ENCODE results near the gene CTCF. TPM values are rescaled to one million over a fixed set of nuclear protein-coding genes. Genes with fewer than 3 reads are reported as not detected.

Gene CTCF
- total and polyA plus RNA-seq, 2 donors from 2014 or later: 20.4 to 42.6 TPM

DNA sequence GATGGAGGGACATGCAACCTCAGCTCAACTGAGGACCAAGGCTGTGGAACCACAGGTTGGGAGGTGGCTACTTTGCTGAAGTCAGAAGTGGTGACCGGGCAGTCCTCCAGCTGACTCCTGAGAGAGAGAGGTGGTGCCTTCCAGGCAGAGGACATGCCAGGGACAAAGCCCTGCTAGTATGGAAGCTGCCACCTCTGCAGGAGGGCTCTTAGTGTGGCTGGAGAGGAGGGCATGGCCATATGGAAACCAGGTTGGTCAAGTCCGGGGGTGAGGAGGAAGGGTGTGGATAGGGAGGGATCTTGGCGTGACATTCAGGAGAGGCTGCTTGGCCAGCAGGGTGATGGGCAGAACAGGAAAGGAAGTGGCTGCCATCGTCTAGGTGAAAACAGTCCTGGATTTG, 110.0 kb downstream of the CTCF start:
- no peaks in the 10 kb centered on the region for H3K36me3 ChIP-seq (ENCODE audit: control insufficient read depth in 2 of 3, insufficient read depth in 3 of 3, low read length in 3 of 3)
- no peak for FAIRE-seq
- H3K9me3 ChIP-seq (ENCODE audit: control insufficient read depth in 2 of 3, insufficient read depth in 1 of 3, low read length in 3 of 3): no peaks in the 10 kb centered on the region
- no peak for DNase-seq
- TF ChIP-seq, protein P1, sequence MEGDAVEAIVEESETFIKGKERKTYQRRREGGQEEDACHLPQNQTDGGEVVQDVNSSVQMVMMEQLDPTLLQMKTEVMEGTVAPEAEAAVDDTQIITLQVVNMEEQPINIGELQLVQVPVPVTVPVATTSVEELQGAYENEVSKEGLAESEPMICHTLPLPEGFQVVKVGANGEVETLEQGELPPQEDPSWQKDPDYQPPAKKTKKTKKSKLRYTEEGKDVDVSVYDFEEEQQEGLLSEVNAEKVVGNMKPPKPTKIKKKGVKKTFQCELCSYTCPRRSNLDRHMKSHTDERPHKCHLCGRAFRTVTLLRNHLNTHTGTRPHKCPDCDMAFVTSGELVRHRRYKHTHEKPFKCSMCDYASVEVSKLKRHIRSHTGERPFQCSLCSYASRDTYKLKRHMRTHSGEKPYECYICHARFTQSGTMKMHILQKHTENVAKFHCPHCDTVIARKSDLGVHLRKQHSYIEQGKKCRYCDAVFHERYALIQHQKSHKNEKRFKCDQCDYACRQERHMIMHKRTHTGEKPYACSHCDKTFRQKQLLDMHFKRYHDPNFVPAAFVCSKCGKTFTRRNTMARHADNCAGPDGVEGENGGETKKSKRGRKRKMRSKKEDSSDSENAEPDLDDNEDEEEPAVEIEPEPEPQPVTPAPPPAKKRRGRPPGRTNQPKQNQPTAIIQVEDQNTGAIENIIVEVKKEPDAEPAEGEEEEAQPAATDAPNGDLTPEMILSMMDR (IDR thresholded peaks at IDR 0.05; ENCODE audit: borderline replicate concordance, extremely low read depth, insufficient read depth): no peak
- H3K4me1 ChIP-seq (ENCODE audit: control insufficient read depth in 2 of 3, insufficient read depth in 2 of 3, low read depth in 1 of 3, low read length in 3 of 3): peaks cover 0 to 29% (median 25%) of the 10 kb centered on the region in 3 donors
- H3K4me3 ChIP-seq (ENCODE audit: low read length in 3 of 3): no peak overlapping the region
- peak overlapping the region; percentile 37 to 85 for H3K27ac ChIP-seq (ENCODE audit: low read depth in 2 of 2, low read length in 2 of 2)
- intact Hi-C loops (cut with DNase I): loop anchor here (10.0 kb wide), 1 partner anchor 252 kb away; no protein-coding TSS in a partner anchor
- H3K9ac ChIP-seq (ENCODE audit: low read length in 3 of 3): no peak overlapping the region
- no peaks in the 10 kb centered on the region for H3K27me3 ChIP-seq (ENCODE audit: control insufficient read depth, insufficient read depth, low read length)

DNA sequence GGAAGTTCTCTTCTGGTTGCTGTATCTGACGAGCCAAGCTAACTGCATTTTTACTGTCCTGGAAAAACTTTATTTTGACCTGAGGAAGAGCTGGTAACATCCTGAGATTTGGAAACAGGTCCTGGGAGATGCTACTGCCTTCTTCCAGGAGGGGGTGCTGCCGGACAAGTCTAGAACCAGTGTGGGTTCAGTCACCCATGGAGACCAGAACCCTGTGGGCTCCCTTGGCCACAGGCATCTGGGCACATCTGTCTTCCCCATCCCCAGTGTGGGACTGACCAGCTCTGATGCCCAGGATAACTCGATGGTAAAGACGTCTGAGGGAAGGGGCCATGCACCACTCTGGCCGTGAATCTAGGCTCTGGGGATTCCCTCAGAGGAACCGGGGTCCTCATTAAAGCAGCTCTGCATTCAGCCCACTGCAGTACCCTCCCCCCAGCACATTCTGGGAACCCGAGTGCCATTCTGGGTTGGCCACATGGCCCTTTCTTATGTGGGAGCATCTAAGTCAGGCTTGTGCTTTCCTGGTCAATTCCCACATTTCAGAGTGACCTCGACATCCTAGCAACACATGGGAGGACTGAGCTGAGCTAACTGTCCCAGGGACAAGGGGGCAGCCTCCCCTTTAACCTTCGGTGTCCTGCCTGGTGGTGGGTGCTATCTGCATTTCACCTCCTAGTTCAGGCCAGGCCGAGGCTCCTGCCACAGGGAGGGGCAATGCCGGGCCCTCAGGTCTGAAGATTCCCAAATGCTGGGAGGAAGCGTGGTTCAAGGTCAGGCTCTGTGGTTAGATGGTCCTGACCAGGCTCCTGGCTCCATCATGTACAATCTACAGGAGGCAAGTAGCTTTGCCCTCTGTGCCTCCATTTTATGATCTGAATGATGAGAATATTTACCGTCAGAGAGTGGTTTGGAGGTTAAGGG, 110.7 kb downstream of the CTCF start:
- peak; percentile 51 to 83 (median 63) for DNase-seq
- TF ChIP-seq, protein P1 (IDR thresholded peaks at IDR 0.05; ENCODE audit: borderline replicate concordance, extremely low read depth, insufficient read depth): peak; percentile 78

DNA sequence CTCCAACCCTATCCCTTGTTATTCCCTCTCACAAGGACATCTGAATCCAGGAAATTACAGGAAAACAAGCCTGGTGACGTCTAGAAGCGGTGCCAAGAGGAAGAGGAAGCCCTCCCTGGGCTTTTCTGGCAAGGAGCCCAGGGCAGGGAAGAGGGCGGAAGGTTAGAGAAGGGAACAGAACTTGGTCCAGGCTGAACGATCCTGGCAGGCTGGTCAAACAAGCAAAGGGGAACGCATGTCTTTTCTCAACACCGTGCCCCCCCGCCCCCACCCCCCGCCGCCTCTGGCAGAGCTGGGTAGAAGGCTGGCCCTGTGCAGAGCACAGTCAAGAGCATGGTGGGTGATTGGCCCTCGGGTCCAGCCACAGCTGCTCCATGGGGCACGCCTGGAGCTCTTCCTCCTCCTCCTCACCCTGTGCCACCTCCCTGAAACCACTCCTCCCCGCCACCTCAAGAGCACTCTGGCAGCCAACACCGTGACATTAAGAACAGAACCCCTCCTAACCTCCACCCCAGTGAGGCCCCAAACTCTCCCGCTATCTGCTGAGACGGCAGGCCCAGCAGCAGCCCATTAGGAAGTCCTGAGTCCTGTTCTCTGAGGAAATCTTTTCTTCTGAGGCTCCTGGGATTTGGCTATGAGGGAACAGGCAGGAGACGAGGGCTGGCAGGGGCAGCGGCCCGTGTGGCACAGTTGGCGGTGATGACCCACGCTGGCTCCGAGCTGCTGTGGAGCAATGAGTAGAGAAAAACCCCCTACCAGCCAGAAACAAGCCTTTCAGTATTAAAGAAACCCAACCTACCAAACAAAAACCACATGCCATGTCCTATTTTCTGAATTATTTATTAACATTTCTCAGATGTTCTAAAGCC, 111.6 kb downstream of the CTCF start:
- Histone ChIP-seq H3K4me1 (ENCODE audit: control insufficient read depth in 2 of 3, insufficient read depth in 2 of 3, low read depth in 1 of 3, low read length in 3 of 3) (peaks cover 0 to 20% (median 19%) of the 10 kb centered on the region in 3 donors), H3K27ac (ENCODE audit: low read depth in 2 of 2, low read length in 2 of 2) (peak overlapping the region; percentile 78 to 85), H3K9ac (ENCODE audit: low read length in 3 of 3) (peak overlapping the region in 1 of 3 donors; percentile 41), H3K9me3 (ENCODE audit: control insufficient read depth in 2 of 3, insufficient read depth in 1 of 3, low read length in 3 of 3) (no peaks in the 10 kb centered on the region), H3K4me3 (ENCODE audit: low read length in 3 of 3) (peak overlapping the region in 1 of 3 donors; percentile 34), H3K27me3 (ENCODE audit: control insufficient read depth, insufficient read depth, low read length) (no peaks in the 10 kb centered on the region), H3K36me3 (ENCODE audit: control insufficient read depth in 2 of 3, insufficient read depth in 3 of 3, low read length in 3 of 3) (no peaks in the 10 kb centered on the region)
- peak; percentile 46 for FAIRE-seq
- peak in 3 of 5 donors; percentile 48 to 94 (median 71) for DNase-seq
- TF ChIP-seq, protein P1 (IDR thresholded peaks at IDR 0.05; ENCODE audit: borderline replicate concordance, extremely low read depth, insufficient read depth): no peak
- intact Hi-C loops (cut with DNase I): loop anchor here (10.0 kb wide), 1 partner anchor 251 kb away; no protein-coding TSS in a partner anchor

More for the DNA sequence above, 110.7 kb downstream of the CTCF start:
- H3K27ac ChIP-seq (ENCODE audit: low read depth in 2 of 2, low read length in 2 of 2): peak overlapping the region; percentile 77 to 85
- H3K9ac ChIP-seq (ENCODE audit: low read length in 3 of 3): peak overlapping the region in 2 of 3 donors; percentile 22 to 45
- no peak for FAIRE-seq
- H3K4me3 ChIP-seq (ENCODE audit: low read length in 3 of 3): peak overlapping the region in 1 of 3 donors; percentile 34
- H3K27me3 ChIP-seq (ENCODE audit: control insufficient read depth, insufficient read depth, low read length): no peaks in the 10 kb centered on the region
- H3K4me1 ChIP-seq (ENCODE audit: control insufficient read depth in 2 of 3, insufficient read depth in 2 of 3, low read depth in 1 of 3, low read length in 3 of 3): peaks cover 0 to 23% (median 20%) of the 10 kb centered on the region in 3 donors
- intact Hi-C loops (cut with DNase I): loop anchor here (10.0 kb wide), 1 partner anchor 252 kb away; no protein-coding TSS in a partner anchor
- H3K9me3 ChIP-seq (ENCODE audit: control insufficient read depth in 2 of 3, insufficient read depth in 1 of 3, low read length in 3 of 3): no peaks in the 10 kb centered on the region
- H3K36me3 ChIP-seq (ENCODE audit: control insufficient read depth in 2 of 3, insufficient read depth in 3 of 3, low read length in 3 of 3): no peaks in the 10 kb centered on the region
